Muscle of back (tissue), 11 donors: ENCODE measurements around the gene MBL2. TPM values are rescaled to one million over a fixed set of nuclear protein-coding genes. Genes with fewer than 3 reads are reported as not detected.

Source experiments
- DNase-seq, 3 donors: peaks; one replicate each; pipeline versions ENCODE4 v3.0.0 to v3.0.0-alpha.2; 2013
- polyA plus RNA-seq, 10 donors: library from polyadenylated mRNA; unstranded; fragments of 120-200 nt; gene quantifications; one replicate each; pipeline ENCODE4 v1.2.1, GENCODE V29; 2013; ENCODE audit not compliant: insufficient read length in 10 of 10

MBL2 gene
- polyA plus RNA-seq, 10 donors = not detected

- peak in 2 of 3 donors; percentile 10 to 20 for DNase-seq
Measured at GRCh38 chr10:52740913-52741675, 31.5 kb downstream of the MBL2 start.

GRCh38 chr10:52740155-52740549, 32.4 kb downstream of the MBL2 start:
- no peak for DNase-seq

- no peak for DNase-seq
Measured at GRCh38 chr10:52739380-52740154, 33.0 kb downstream of the MBL2 start.

- DNase-seq = no peak
Measured at GRCh38 chr10:52738951-52739350, 33.6 kb downstream of the MBL2 start.

- DNase-seq = peak in 2 of 3 donors; percentile 13 to 48
Measured at GRCh38 chr10:52729271-52730104, 43.1 kb downstream of the MBL2 start.

GRCh38 chr10:52720018-52720417, 52.6 kb downstream of the MBL2 start:
- no peak for DNase-seq
